Measurements from ENCODE around the gene ANKRD40.
"Not testable (repeated sequence)": the region's sequence is repeated elsewhere in the genome, so short reads cannot be mapped to it uniquely, and the experiment has no call there.

ANKRD40 gene

DNA sequence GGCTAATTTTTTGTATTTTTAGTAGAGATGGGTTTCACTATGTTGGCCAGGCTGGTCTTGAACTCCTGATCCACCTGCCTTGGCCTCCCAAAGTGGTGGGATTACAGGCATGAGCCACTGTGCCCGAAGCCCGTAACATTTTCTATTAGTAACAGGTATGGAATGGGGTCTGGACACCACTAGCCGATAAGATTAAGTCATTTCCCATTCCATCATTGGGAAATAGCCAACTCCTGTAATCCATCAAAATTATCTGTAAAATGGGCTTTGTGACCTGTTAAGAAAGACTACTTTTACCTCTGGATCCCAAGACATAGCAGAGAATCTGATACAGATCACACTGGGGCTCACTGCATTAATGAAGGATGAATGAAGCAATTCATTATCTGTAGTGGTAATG, 7.8 kb upstream of the ANKRD40 start:
- in situ Hi-C loops (cut with MboI; ENCODE audit: low sequenced_read_pairs): no loop called here

DNA sequence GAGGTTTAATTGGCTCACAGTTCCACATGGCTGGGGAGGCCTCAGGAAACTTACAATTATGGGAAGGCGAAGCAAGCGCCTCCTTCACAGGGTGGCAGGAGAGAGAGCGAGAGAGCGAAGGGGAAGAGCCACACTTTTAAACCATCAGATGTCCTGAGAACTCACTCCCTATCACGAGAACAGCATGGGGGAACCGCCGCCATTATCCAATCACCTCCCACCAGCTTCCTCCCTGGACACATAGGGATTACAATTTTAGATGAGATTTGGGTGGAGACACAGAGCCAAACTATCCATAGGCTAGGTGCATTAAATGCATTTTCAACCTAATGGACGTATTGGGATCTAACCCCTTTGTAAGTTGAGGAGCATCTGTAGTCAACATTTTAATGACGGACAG, 4.9 kb upstream of the ANKRD40 start:
- in situ Hi-C loops (cut with MboI; ENCODE audit: low sequenced_read_pairs): no loop called here

DNA sequence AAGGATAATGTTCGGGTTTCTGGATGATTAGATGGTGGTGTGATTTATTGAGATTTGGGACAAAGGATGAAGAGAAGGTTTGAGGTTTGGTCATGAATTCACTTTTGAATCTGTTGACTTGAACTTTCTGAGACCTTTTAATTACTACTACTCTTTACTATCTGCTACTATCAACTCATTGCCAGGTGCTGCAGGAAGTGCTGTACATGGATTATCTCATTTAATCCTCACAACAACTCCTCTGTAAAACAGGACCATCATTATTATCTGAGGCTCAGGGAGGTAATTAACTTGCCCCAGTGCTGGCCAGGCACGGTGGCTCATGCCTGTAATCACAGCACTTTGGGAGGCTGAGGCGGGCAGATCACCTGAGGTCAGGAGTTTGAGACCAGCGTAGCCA, 2.9 kb upstream of the ANKRD40 start:
- in situ Hi-C loops (cut with MboI; ENCODE audit: low sequenced_read_pairs): no loop called here

GRCh38 chr17:50710025-50710424, 2.3 kb upstream of the ANKRD40 start:
- in situ Hi-C loops (cut with MboI; ENCODE audit: low sequenced_read_pairs): no loop called here

GRCh38 chr17:50709053-50709452, 1.3 kb upstream of the ANKRD40 start:
- in situ Hi-C loops (cut with MboI; ENCODE audit: low sequenced_read_pairs): not testable (repeated sequence)

GRCh38 chr17:50708050-50709000, 611 bp upstream of the ANKRD40 start:
- in situ Hi-C loops (cut with MboI; ENCODE audit: low sequenced_read_pairs): no loop called here

DNA sequence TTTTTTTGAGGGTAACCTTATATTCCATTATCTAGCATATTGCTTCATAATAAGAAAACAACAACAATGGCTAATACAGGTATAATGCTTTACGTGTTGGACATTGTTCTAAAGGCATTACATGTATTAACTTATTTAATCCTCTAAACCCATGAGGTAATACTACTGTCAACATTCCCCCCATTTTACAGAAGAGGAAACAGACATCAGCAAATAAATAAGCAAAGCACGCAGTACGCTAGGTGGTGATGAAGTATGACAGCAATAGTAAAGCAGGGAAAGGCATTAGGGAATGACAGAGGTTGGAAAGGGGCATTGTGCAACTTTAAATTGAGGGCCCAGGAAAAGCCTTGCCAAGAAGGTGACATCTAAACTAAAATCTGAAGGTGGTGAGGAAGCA, 4.6 kb downstream of the ANKRD40 start:
- in situ Hi-C loops (cut with MboI; ENCODE audit: low sequenced_read_pairs): no loop called here

DNA sequence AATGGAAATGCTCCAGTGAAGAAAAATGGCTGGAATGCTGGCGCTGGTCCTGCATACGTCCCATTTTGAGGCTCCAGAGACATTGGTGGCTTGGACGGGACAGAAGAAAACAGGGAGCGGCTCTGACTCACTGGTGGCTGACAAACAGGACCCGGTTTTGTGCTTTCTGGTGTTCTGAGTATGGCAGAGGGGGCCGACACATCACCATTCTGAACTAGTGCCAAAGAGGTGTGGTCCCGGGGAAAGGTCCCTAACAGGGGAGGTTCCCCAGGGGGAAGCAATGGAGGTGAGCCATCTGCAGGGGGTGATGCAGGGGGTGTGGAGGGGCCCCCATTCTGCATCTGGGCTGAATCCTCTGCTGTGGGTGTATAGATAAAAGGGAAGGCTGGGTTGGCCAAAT, 8.3 kb downstream of the ANKRD40 start:
- in situ Hi-C loops (cut with MboI; ENCODE audit: low sequenced_read_pairs): no loop called here

GRCh38 chr17:50697663-50698272, 9.9 kb downstream of the ANKRD40 start:
- in situ Hi-C loops (cut with MboI; ENCODE audit: low sequenced_read_pairs): no loop called here

DNA sequence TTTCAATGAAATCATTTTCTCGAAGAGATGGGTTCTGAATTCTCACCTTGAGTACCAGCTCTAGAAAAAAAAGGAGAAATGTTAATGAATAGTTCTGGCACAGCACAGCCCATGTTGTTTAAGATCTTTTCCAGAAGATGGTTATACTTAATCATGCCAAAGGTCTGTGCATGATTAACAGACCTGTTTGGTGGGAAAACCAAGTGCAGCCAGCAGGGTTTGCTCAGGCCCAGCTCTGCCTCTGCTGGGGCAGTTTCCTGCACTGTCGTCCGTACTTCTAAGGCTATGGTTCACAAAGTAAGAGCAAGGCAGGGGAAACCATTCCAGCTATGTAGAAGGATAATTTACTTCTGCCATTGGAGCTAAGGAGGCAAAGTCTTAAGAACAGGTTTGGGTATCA, 10.7 kb downstream of the ANKRD40 start:
- in situ Hi-C loops (cut with MboI; ENCODE audit: low sequenced_read_pairs): no loop called here

DNA sequence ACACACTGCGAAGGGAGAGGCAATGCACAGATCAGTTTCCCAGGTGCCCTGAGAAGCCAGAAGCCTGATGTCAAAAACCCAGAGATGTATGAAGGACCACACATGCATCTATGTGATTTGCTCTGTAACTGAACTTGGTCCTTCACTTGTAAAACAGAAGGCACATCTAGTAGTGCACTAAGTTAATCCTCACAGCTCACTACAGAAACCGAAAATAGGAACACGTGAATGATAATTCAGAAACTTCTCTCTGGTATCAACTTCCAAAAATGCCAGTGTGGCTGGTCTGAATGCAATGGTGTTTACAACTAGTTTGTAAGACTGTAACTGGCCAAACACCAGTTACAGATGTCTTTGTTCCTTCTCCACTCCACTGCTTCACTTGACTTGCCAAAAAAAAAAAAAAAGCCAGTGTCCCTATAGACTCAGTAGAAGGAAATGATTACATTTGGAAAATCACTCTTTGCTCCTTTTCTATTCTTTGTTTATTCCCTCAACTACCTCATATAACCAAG, 11.3 kb downstream of the ANKRD40 start:
- in situ Hi-C loops (cut with MboI; ENCODE audit: low sequenced_read_pairs): no loop called here

DNA sequence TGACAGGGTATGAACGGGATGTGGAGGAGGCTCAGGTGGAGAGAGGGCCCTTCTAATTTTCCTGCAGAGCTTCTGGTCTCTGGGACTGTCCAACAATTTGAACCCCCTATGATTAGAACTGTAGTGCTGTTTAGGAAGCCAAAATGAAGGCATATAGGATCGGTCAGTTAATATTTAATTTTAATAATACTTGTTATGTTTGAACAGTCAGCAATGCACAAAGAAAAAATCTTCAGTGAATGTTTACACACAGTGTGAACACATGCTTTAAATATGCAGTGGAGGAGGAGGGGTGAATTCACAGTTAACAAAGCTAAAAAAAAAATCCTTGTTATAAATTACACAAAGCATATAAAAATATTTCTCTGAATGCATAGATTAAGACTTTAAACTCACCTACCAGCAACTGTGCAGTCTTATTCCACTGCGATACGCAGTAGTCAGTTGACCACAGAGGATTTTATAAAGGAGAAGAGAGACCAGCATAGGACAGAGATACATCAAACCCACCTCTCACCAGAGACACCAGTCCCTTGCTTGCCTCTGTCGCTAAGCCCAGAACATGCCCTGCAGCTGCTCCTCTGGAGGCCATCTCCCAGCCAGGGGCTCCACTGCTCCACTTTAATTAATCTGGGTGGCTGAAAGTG, 14.6 kb downstream of the ANKRD40 start:
- in situ Hi-C loops (cut with MboI; ENCODE audit: low sequenced_read_pairs): no loop called here

DNA sequence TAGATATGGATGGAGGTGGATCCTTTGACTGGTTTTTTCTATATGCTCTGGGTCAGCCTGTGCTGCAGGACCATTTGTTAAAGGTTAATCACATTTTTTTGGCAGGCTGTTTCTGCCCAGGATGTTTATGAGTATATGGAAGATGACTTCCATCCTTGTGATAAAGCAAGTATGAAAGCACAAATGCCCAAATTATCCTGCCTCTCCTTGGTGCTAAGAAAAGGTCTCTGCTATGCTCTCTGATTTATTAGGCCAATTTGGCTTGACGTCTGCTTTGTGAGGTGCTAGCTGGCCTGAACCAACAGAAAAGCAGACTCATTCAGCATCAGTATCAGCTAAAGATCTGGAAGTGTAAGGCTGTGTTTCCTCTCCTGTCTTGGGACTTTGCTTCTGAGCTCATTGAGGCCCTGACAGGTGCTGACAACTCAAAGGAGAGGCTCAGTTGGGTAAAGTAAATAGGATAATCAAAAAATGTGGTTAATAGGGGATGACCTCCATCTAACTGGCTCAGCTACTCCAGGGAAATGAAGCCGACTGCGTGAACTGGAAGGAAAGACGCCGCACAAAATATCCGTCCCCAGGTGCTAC, 15.2 kb downstream of the ANKRD40 start:
- in situ Hi-C loops (cut with MboI; ENCODE audit: low sequenced_read_pairs): no loop called here

GRCh38 chr17:50691550-50692447, 15.9 kb downstream of the ANKRD40 start:
- in situ Hi-C loops (cut with MboI; ENCODE audit: low sequenced_read_pairs): no loop called here

DNA sequence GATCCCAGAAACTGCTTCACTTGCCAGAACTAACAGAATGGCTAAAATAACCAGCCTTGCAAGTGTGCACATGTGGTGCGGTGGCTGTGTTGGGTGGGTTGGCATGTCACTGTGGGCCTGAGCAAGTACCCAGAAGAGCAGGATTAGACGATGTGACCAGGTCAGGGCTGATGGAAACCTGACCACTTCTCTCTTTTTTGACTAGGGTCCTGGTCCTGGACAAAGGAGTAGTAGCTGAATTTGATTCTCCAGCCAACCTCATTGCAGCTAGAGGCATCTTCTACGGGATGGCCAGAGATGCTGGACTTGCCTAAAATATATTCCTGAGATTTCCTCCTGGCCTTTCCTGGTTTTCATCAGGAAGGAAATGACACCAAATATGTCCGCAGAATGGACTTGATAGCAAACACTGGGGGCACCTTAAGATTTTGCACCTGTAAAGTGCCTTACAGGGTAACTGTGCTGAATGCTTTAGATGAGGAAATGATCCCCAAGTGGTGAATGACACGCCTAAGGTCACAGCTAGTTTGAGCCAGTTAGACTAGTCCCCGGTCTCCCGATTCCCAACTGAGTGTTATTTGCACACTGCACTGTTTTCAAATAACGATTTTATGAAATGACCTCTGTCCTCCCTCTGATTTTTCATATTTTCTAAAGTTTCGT, 16.7 kb downstream of the ANKRD40 start:
- in situ Hi-C loops (cut with MboI; ENCODE audit: low sequenced_read_pairs): no loop called here

- in situ Hi-C loops (cut with MboI; ENCODE audit: low sequenced_read_pairs): no loop called here
Observed at GRCh38 chr17:50689956-50690886, 17.5 kb downstream of the ANKRD40 start.

GRCh38 chr17:50689251-50689650, 18.5 kb downstream of the ANKRD40 start:
- in situ Hi-C loops (cut with MboI; ENCODE audit: low sequenced_read_pairs): no loop called here

DNA sequence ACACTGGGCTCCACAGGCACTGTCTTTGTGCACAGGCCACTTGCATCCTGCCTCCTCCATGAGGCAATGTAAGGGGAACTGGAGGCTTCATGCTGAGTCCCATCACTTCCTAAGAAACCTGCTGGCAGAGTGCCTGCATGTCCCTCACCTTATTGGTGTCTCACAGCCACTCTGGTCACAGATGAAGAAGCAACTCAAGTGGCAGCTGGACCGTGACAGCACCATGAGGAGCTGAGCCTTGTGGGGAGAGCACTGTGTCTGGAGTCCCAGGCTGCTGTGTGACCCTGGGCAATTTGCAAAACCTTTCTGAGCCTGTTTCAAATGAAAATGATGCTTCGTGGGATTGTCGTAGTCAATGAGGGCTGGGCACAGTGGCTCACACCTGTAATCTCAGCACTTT, 19.5 kb downstream of the ANKRD40 start:
- in situ Hi-C loops (cut with MboI; ENCODE audit: low sequenced_read_pairs): no loop called here
